ENCODE results near the gene ZNF770.
A peak's percentile ranks its signal among the peaks of the same experiment; 100 is the strongest.

DNA sequence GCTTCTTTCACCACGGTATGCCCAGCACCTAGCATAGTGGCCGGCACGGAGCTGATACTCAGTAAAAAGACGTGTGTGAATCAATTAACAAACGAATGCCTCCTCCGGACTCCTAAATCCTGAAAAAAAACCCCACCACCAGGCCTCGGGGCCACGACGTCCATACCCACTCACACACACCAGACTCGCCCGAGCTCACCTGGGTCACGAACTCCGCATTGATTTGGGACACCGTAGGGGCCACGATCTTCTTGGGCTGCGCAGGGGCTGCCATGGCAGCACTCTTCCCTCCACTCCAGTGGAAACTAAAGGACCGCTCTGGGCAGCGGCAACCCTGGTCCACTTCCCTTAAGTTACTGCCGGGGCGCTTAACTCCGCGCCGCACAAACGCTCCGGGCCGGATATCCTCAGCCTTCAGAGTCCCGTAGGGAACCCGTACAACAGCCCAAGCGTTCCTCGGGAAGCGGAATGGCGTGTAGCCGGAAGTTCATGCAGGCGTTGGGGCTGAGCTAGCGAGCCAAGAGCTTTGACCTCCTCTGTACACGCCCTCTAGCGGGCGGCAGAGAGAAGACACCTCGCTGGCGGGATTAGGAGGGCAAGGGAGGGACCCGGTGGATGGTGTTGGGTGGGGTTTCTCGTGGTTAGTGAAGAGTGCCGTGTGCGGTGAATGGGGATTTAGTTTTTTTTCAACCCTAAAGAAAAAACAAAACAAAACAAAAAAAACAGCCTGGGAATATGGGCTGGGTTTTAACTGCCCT, 18.6 kb downstream of the ZNF770 start, which contains the start of gene AQR:
- TF ChIP-seq, protein P1, sequence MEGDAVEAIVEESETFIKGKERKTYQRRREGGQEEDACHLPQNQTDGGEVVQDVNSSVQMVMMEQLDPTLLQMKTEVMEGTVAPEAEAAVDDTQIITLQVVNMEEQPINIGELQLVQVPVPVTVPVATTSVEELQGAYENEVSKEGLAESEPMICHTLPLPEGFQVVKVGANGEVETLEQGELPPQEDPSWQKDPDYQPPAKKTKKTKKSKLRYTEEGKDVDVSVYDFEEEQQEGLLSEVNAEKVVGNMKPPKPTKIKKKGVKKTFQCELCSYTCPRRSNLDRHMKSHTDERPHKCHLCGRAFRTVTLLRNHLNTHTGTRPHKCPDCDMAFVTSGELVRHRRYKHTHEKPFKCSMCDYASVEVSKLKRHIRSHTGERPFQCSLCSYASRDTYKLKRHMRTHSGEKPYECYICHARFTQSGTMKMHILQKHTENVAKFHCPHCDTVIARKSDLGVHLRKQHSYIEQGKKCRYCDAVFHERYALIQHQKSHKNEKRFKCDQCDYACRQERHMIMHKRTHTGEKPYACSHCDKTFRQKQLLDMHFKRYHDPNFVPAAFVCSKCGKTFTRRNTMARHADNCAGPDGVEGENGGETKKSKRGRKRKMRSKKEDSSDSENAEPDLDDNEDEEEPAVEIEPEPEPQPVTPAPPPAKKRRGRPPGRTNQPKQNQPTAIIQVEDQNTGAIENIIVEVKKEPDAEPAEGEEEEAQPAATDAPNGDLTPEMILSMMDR (IDR thresholded peaks at IDR 0.05) = peak; percentile 76 to 86 (median 82)
- TF ChIP-seq POLR2AphosphoS5 (IDR thresholded peaks at IDR 0.05) (peak; percentile 58 to 87 (median 84)), POLR2A (IDR thresholded peaks at IDR 0.05) (peak; percentile 61 to 62), EP300 (IDR thresholded peaks at IDR 0.05) (no peak)
